OCI-M2 (cell line): ENCODE measurements around the gene EDRF1.

Source experiments
- DNase-seq: peaks from one replicate; lab custom pipeline; 2025; ENCODE audit not compliant: unreplicated experiment; lab: John Stamatoyannopoulos, UW

Gene EDRF1

GRCh38 chr10:125762692-125763648 is 43.5 kb downstream of the EDRF1 start:
- no peak for DNase-seq

- no peak for DNase-seq
Measured at GRCh38 chr10:125765835-125766234, 46.3 kb downstream of the EDRF1 start.

GRCh38 chr10:125766511-125766910 is 47.0 kb downstream of the EDRF1 start:
- no peak for DNase-seq

DNA sequence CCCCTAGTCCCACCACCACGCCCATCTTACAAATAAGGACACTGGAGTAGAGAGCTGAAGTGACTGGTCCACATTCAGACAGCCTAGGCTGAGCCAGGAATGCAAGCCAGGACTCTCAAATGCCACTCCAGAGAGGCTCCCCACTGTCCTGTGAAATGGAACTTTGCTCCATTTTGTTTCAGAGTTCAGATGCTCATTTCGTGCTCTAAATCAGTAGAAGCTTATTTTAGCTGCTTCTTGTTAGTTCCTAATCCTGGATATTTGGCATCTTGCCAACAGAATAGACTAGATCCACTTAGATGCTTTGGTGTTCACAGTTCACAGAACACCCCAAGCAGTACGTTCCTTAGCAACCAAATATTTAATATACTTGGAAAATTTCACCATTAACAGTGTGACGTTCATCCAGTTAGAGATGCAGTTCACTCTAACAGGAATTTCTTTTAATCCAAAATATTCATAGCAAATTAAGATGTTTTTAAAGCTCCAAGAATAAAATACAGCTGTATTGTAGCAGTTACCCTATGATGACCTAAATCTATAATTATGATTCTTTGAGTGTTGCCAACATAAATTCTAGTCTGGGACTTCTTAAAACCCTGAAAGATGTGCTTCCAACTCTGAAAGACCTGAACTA is 48.8 kb downstream of the EDRF1 start:
- DNase-seq = no peak

DNA sequence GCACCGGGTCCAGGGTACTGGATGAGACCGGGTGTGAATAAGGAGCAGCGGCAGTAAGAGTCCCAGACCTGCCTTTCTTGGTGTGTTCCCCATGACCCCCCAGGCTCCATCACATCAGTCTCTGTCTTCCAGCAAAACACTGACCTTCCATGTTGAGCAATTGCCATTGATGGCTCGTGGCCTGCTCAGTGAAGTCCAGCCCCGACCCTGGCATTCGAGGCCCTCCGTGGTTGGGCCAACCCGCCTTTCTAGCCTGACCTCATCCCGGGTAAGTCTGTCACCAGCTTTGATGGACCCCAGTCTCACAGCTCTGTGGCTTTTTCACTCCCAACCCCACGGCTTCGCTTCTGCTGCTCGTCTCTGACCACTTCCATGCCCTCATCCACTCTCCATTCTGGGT is 49.7 kb downstream of the EDRF1 start:
- DNase-seq = no peak

DNA sequence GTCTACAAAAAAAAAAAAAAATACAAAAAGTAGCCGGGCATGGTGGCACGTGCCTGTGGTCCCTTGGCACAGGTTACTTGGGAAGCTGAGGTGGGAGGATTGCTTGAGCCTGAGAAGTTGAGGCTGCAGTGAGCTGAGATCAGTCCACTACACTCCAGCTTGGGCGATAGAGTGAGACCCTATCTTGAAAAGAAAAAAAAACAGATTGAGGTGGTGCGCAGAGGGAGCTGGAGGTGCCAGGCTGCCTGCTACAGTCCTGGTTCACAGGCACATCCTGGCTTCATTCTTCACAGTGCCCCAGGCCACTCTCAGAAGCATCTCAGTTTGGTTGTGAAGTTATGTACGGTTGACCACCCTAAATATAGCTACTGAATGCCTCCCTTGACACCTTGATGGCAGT is 51.3 kb downstream of the EDRF1 start:
- DNase-seq = no peak

- no peak for DNase-seq
Measured at GRCh38 chr10:125772112-125772863, 52.8 kb downstream of the EDRF1 start.

DNA sequence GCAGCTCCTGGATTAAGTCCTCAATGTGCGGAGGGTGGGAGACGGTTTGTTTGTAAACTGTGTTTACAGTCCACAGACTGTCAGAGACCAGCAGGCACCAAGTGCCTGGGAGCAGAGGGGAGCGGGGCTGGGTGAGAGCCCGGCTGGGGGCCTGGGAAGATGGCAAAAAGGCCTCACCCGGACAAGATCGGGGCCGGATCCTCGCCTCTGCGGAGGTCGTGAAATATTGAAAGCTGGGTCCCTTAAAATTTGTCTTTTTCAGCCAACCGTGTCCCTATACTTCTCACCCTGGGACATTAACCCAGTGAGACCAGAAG is 53.3 kb downstream of the EDRF1 start:
- DNase-seq = no peak

GRCh38 chr10:125773687-125774543 is 54.4 kb downstream of the EDRF1 start:
- DNase-seq = no peak

DNA sequence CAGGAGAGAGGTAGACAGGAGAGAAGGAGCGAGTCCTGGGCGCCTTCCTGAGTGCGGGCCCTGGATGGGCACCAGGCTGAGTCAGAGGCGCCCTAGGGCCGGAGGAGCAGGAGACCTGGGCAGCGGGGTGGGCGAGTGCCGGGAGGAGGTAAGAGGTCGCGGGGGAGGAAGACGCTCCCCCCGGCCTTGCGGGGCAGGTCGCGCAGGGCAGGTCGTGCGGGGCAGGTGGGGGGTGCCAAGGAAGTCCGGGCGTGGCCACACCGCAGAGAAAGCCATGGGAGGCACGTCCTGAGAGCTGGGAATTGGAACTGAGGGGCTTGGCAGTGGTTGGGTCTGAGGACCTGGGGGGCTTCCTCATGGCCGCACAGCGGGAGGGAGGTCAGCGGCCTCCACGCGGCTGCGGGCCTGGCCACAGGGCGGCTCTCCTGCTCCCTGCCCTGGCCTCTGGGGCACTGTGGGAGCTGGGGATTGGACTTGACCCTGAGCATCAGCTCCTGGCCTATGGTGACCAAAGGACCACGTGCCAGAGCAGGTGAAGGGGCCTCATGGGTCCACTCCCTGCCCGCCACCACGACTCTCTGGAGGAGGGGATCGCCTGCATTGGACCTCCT is 55.2 kb downstream of the EDRF1 start:
- no peak for DNase-seq

GRCh38 chr10:125775491-125776106 is 56.1 kb downstream of the EDRF1 start, which contains the start of gene MMP21:
Gene MMP21 (minus strand): TSS chr10:125775821. CDS start chr10:125775821, 0 bp downstream.
- no peak for DNase-seq

DNA sequence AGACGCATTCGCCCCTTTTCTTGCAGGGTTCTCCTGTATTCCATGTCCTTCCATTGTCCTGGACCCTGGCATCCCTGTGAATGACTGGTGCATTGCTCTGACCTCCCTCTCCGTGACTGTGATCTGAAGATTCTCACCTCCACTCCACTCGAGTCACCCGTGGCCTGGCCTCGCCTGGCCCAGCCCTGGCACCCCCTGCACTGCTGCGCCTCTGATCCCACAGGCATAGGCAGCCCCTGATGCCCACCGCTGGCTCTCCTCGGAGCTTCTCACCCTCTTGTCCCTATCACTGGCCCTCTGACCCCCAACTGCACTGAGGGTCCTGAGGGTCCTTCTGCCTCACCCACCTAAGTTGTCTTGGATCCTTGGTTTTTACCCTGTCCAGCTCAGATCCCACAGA is 58.3 kb downstream of the EDRF1 start:
- no peak for DNase-seq

GRCh38 chr10:125778556-125778955 is 59.0 kb downstream of the EDRF1 start:
- DNase-seq = no peak

- no peak for DNase-seq
Measured at GRCh38 chr10:125779403-125780327, 60.2 kb downstream of the EDRF1 start.

- no peak for DNase-seq
Measured at GRCh38 chr10:125781374-125781773, 61.9 kb downstream of the EDRF1 start.

DNA sequence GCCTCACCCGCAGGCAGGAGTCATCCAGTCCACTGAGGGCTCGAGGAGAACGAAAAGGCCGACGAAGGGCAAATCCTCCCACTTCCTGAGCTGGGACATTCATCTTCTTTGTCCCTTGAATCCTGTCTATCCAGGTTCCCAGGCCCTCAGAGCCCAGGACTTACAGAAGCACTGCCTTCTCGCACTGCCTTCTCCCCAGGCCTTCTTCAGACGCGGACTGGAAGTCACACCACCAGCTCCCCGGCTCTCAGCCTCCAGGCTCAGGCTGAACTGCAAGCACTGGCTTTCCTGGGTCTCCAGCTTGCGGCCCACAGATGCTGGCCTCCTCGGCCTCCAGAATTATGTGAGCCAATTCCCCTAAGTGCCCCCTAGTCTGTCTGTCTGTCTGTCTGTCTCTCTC is 62.5 kb downstream of the EDRF1 start:
- no peak for DNase-seq

DNA sequence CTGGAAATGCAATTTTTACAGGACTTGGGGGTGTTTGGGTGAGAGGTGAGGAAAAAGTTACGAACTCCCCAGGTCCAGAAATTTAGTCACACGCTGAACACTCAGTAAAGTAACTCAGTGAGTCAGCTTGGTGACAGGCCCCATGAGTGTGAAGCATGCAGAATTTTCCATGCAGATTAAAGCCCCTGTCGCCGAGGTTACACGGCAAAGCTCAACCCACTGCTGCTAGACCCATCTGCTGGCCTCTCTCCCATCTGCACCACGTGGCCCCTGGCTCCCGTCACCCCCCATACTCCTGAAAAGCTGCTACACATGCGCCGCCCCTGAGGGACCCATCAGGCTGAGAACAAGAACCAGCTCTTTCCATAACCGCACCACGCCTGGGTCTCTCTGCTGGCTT is 63.1 kb downstream of the EDRF1 start:
- DNase-seq = no peak

GRCh38 chr10:125783408-125783807 is 63.9 kb downstream of the EDRF1 start:
- no peak for DNase-seq

GRCh38 chr10:125783957-125784356 is 64.4 kb downstream of the EDRF1 start:
- DNase-seq = no peak
